ENCODE data around the gene DGKI.

DNA sequence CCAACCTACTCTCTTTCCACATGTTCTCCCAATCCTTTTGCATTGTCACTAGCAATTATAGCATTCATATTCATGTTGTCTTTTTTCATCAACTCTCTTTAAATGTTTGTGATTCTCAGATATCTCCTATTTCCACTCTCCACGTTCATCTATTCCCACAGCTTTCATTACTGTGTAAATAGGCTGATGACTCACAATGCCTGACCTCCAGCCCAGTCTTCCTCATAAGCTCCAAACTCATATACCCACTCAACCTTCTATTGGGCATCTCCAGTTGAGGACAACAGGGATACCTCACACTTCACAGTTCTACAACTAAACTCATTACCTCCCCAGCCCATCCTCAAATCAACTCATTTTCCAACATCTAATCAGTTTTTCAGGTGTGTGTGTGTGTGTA lies 194.1 kb downstream of the DGKI start:
- no peak for TF ChIP-seq BHLHE40 (IDR thresholded peaks at IDR 0.05; ENCODE audit: borderline replicate concordance)
- no peak for TF ChIP-seq LEF1 (IDR thresholded peaks at IDR 0.05; ENCODE audit: borderline replicate concordance)
- TF ChIP-seq SUZ12 (IDR thresholded peaks at IDR 0.05): no peak
- no peak for TF ChIP-seq SP1 (IDR thresholded peaks at IDR 0.05)
- TF ChIP-seq FOXK2 (IDR thresholded peaks at IDR 0.05): no peak
- TF ChIP-seq, protein P1, sequence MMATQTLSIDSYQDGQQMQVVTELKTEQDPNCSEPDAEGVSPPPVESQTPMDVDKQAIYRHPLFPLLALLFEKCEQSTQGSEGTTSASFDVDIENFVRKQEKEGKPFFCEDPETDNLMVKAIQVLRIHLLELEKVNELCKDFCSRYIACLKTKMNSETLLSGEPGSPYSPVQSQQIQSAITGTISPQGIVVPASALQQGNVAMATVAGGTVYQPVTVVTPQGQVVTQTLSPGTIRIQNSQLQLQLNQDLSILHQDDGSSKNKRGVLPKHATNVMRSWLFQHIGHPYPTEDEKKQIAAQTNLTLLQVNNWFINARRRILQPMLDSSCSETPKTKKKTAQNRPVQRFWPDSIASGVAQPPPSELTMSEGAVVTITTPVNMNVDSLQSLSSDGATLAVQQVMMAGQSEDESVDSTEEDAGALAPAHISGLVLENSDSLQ (IDR thresholded peaks at IDR 0.05): no peak
- no peak for TF ChIP-seq L3MBTL2 (conservative IDR thresholded peaks at IDR 0.05)
- no peak for TF ChIP-seq TARDBP (IDR thresholded peaks at IDR 0.05)
